Measurements from ENCODE around the gene RNF220.

DNA sequence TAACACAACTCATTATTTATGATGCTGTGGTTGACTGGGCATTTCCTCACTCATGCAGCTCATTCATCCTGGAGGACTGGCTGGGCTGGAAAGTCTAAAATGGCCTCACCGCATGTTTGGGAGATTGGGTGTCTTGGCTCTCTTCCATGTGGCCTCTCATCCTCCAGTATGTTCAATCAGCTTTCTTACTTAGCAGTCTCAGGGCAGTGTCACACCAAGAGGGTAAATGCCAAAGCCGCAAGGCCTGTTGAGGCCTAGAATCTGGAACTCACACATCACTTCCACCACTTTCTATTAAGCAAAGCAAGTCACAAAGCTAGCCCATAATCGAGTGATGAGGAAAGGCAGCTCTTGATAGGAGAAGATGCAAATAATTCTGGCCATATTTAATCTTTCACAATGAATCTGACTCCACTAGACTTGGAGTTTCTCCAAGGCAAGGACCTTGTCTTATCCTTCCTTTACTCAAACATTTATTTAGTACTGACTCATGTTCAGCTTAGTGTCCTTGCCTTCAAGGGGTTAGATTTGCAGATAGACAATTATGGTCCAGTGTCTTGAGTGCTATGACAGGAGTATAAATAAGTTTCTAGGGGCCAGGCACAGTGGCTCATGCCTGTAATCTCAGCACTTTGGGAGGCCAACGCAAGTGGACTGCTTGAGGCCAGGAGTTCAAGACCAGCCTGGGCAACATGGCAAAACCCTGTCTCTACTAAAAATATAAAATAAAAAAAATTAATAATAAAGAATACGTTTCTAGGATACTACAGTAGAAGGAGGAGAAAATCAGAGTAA, 224.1 kb downstream of the RNF220 start:
- TF ChIP-seq ZEB1 (IDR thresholded peaks at IDR 0.05; ENCODE audit: insufficient replicate concordance, low read depth) (no peak), EZH2 (conservative IDR thresholded peaks at IDR 0.05; ENCODE audit: low read depth, low read length) (no peak), SRF (IDR thresholded peaks at IDR 0.05; ENCODE audit: low read depth, low read length) (no peak), SMC3 (IDR thresholded peaks at IDR 0.05; ENCODE audit: low read length) (no peak), POLR2AphosphoS5 (IDR thresholded peaks at IDR 0.05; ENCODE audit: low read depth, low read length) (no peak), MYC (CRISPR knock-in tag; IDR thresholded peaks at IDR 0.05; ENCODE audit: borderline replicate concordance) (no peak), ZNF263 (CRISPR knock-in tag; IDR thresholded peaks at IDR 0.05) (no peak), ZNF607 (CRISPR knock-in tag; IDR thresholded peaks at IDR 0.05; ENCODE audit: borderline replicate concordance) (no peak), ATF7-NPFF (CRISPR knock-in tag; IDR thresholded peaks at IDR 0.05; ENCODE audit: low read depth) (no peak)
- TF ChIP-seq, protein P1, sequence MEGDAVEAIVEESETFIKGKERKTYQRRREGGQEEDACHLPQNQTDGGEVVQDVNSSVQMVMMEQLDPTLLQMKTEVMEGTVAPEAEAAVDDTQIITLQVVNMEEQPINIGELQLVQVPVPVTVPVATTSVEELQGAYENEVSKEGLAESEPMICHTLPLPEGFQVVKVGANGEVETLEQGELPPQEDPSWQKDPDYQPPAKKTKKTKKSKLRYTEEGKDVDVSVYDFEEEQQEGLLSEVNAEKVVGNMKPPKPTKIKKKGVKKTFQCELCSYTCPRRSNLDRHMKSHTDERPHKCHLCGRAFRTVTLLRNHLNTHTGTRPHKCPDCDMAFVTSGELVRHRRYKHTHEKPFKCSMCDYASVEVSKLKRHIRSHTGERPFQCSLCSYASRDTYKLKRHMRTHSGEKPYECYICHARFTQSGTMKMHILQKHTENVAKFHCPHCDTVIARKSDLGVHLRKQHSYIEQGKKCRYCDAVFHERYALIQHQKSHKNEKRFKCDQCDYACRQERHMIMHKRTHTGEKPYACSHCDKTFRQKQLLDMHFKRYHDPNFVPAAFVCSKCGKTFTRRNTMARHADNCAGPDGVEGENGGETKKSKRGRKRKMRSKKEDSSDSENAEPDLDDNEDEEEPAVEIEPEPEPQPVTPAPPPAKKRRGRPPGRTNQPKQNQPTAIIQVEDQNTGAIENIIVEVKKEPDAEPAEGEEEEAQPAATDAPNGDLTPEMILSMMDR (CRISPR knock-in tag; IDR thresholded peaks at IDR 0.05) = no peak
